Measurements from ENCODE around the gene HIPK3.

The HIPK3 gene

GRCh38 chr11:33390944-33391892, 134.0 kb downstream of the HIPK3 start:
- no peak for DNase-seq (ENCODE audit: low read depth in 2 of 2)

GRCh38 chr11:33391893-33392251, 134.7 kb downstream of the HIPK3 start:
- DNase-seq (ENCODE audit: low read depth in 2 of 2), result no peak

GRCh38 chr11:33394431-33395109, 137.4 kb downstream of the HIPK3 start:
- DNase-seq (ENCODE audit: low read depth in 2 of 2), result no peak

GRCh38 chr11:33396361-33396760, 139.2 kb downstream of the HIPK3 start:
- DNase-seq (ENCODE audit: low read depth in 2 of 2), result no peak

- DNase-seq (ENCODE audit: low read depth in 2 of 2), result no peak
Observed at GRCh38 chr11:33399421-33399820, 142.2 kb downstream of the HIPK3 start.

GRCh38 chr11:33402066-33402465, 144.9 kb downstream of the HIPK3 start:
- DNase-seq (ENCODE audit: low read depth in 2 of 2), result no peak

GRCh38 chr11:33403344-33403743, 146.2 kb downstream of the HIPK3 start:
- DNase-seq (ENCODE audit: low read depth in 2 of 2), result no peak

GRCh38 chr11:33405834-33406602, 148.8 kb downstream of the HIPK3 start:
- no peak for DNase-seq (ENCODE audit: low read depth in 2 of 2)

Measured in activated CD4-positive, alpha-beta T cell treated with anti-CD3 and anti-CD28 coated beads for 24 hours (primary cell).